ENCODE results near the gene COL24A1.
"Not testable (repeated sequence)": the region's sequence is repeated elsewhere in the genome, so short reads cannot be mapped to it uniquely, and the experiment has no call there.

The COL24A1 gene

DNA sequence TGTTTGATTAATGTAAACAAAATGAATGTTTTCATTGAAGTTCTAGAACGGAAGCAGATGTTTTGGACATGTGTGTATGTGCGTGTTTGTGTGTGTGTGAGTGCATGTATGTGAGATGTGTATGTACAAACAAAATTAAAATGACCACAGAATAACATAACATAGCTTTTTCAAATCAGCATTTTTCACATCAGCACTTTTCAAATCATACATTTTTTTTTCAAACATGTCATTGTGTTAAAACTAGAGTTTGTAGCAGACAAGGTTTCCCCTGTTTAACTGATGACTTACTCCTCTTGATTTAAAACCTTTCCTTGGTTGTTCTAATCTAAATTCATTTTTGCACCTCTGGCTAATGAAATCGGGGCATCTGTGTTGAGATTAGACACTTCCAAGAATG is 412.8 kb downstream of the COL24A1 start:
- H3K36me3 ChIP-seq (ENCODE audit: control insufficient read depth, insufficient read depth, low read length), result no peaks in the 10 kb centered on the region

DNA sequence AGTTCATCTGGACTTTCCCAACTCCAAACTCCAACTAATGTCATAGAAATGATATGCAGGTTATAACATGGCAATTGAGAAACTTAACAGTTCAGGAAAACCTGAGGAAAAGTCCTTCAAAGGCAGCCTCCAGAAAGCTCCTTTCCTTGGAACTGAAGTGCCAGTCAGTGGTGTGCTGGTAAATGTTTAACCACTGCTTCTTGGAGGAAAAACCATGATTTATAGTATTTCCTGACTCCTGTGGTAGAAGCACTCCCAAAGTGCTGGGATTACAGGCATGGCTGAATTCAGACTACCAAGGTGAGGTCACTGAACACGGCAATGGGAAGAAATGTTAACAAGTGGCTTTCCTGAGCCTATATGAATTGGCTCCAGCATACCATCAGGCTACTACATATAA is 421.6 kb downstream of the COL24A1 start:
- Histone ChIP-seq H3K36me3 (ENCODE audit: control insufficient read depth, insufficient read depth, low read length) (no peaks in the 10 kb centered on the region), H3K4me3 (ENCODE audit: insufficient read depth, low read depth, low read length, poor library complexity, severe bottlenecking) (no peak overlapping the region), H3K27me3 (replicated peaks; ENCODE audit: control insufficient read depth, insufficient read depth, low read length, poor library complexity, severe bottlenecking) (no peaks in the 10 kb centered on the region), H3K27ac (ENCODE audit: insufficient read depth, low read length, poor library complexity, severe bottlenecking) (no peak overlapping the region), H3K4me1 (ENCODE audit: control insufficient read depth, insufficient read depth, low read length, poor library complexity, severe bottlenecking) (no peaks in the 10 kb centered on the region), H3K9me3 (ENCODE audit: control insufficient read depth, low read length) (no peaks in the 10 kb centered on the region)
- no peak for DNase-seq

More for the DNA sequence above, 412.8 kb downstream of the COL24A1 start:
- Histone ChIP-seq H3K4me3 (ENCODE audit: insufficient read depth, low read depth, low read length, poor library complexity, severe bottlenecking) (no peak overlapping the region), H3K27ac (ENCODE audit: insufficient read depth, low read length, poor library complexity, severe bottlenecking) (no peak overlapping the region), H3K9me3 (ENCODE audit: control insufficient read depth, low read length) (no peaks in the 10 kb centered on the region), H3K27me3 (replicated peaks; ENCODE audit: control insufficient read depth, insufficient read depth, low read length, poor library complexity, severe bottlenecking) (no peaks in the 10 kb centered on the region), H3K4me1 (ENCODE audit: control insufficient read depth, insufficient read depth, low read length, poor library complexity, severe bottlenecking) (no peaks in the 10 kb centered on the region)
- DNase-seq, result no peak

DNA sequence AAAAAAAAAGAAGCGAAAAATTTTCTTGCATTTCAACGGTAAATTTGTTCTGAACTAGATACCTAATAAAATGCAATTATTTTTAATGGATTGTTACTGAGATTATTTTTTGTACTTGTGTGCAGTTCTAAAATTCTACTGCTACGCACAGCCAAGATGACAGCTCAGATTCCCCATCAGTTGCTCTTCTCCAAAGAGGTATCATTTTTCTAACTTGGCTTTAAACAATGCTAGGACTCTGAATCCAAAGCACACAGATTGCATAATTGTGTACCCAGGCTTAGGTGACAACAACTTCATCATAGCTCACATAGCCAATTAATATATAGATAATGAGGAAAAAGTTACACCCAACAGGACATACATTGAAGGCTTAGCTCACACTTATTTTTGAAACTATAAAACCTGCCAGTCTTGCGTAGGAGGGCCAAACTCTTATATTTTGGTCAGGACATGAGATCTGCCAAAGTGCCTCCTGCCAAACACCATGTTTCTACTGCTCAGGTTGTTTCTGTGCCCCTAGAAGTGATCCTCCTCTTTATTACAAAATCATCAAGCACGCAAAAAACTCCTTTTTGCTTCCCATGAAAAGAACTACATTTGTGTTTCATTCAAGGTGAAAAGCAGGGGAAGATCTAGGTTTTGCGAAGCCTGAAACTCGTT is 437.8 kb downstream of the COL24A1 start:
- no peak for DNase-seq
- H3K36me3 ChIP-seq (ENCODE audit: control insufficient read depth, insufficient read depth, low read length), result no peaks in the 10 kb centered on the region

DNA sequence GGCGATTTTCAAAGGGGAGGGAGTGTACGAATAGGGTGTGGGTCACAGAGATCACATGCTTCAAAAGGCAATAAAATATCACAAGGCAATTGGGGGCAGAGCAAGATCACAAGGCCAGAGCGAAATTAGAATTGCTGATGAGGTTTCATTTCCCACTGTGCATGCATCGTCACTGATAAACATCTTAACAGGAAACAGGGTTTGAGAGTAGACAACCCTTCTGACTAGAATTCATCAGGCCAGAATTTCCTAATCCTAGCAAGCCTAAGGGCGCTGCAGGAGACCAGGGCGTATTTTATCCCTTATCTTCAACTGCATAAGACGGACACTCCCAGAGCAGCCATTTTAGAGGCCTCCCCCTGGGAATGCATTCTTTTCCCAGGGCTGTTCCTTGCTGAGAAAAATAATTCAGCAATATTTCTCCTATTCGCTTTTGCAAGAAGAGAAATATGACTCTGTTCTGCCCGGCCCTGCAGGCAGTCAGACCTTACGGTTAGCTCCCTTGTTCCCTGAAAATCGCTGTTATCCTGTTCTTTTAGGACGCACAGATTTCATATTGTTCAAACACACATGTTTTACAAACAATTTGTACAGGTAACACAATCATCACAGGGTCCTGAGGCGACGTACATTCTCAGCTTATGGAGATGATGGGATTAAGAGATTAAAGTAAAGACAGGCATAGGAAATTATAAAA is 442.0 kb downstream of the COL24A1 start:
- H3K27me3 ChIP-seq (replicated peaks; ENCODE audit: control insufficient read depth, insufficient read depth, low read length, poor library complexity, severe bottlenecking); H3K9me3 ChIP-seq (ENCODE audit: control insufficient read depth, low read length); H3K4me1 ChIP-seq (ENCODE audit: control insufficient read depth, insufficient read depth, low read length, poor library complexity, severe bottlenecking); H3K36me3 ChIP-seq (ENCODE audit: control insufficient read depth, insufficient read depth, low read length); H3K4me3 ChIP-seq (ENCODE audit: insufficient read depth, low read depth, low read length, poor library complexity, severe bottlenecking); DNase-seq; H3K27ac ChIP-seq (ENCODE audit: insufficient read depth, low read length, poor library complexity, severe bottlenecking): not testable (repeated sequence)

More for the DNA sequence above, 437.8 kb downstream of the COL24A1 start:
- Histone ChIP-seq H3K27me3 (replicated peaks; ENCODE audit: control insufficient read depth, insufficient read depth, low read length, poor library complexity, severe bottlenecking) (no peaks in the 10 kb centered on the region), H3K9me3 (ENCODE audit: control insufficient read depth, low read length) (no peaks in the 10 kb centered on the region), H3K4me3 (ENCODE audit: insufficient read depth, low read depth, low read length, poor library complexity, severe bottlenecking) (no peak overlapping the region), H3K27ac (ENCODE audit: insufficient read depth, low read length, poor library complexity, severe bottlenecking) (no peak overlapping the region), H3K4me1 (ENCODE audit: control insufficient read depth, insufficient read depth, low read length, poor library complexity, severe bottlenecking) (no peaks in the 10 kb centered on the region)

DNA sequence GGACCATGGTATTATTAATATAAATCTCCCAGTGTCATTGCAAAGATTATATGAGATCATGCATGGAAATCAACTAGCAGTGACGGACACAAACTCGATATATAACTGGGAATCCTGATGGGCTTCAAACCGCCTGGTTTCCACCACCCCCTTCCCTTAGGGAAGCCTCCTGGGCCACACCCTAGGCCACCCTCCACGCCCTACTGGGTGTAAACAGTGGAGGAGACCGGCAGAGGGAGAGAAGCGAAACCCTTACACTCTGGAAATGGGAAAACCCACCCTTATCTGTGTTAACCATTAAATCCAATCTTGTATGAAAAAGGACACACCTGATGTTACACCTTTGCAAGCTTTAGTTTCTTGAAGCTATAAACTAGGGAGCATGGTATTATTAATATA is 447.7 kb downstream of the COL24A1 start:
- Histone ChIP-seq H3K4me3 (ENCODE audit: insufficient read depth, low read depth, low read length, poor library complexity, severe bottlenecking) (peak overlapping the region; percentile 93), H3K9me3 (ENCODE audit: control insufficient read depth, low read length) (no peaks in the 10 kb centered on the region), H3K27me3 (replicated peaks; ENCODE audit: control insufficient read depth, insufficient read depth, low read length, poor library complexity, severe bottlenecking) (no peaks in the 10 kb centered on the region), H3K27ac (ENCODE audit: insufficient read depth, low read length, poor library complexity, severe bottlenecking) (peak overlapping the region; percentile 63), H3K4me1 (ENCODE audit: control insufficient read depth, insufficient read depth, low read length, poor library complexity, severe bottlenecking) (peaks cover 13% of the 10 kb centered on the region), H3K36me3 (ENCODE audit: control insufficient read depth, insufficient read depth, low read length) (peaks cover 5% of the 10 kb centered on the region)
- no peak for DNase-seq

DNA sequence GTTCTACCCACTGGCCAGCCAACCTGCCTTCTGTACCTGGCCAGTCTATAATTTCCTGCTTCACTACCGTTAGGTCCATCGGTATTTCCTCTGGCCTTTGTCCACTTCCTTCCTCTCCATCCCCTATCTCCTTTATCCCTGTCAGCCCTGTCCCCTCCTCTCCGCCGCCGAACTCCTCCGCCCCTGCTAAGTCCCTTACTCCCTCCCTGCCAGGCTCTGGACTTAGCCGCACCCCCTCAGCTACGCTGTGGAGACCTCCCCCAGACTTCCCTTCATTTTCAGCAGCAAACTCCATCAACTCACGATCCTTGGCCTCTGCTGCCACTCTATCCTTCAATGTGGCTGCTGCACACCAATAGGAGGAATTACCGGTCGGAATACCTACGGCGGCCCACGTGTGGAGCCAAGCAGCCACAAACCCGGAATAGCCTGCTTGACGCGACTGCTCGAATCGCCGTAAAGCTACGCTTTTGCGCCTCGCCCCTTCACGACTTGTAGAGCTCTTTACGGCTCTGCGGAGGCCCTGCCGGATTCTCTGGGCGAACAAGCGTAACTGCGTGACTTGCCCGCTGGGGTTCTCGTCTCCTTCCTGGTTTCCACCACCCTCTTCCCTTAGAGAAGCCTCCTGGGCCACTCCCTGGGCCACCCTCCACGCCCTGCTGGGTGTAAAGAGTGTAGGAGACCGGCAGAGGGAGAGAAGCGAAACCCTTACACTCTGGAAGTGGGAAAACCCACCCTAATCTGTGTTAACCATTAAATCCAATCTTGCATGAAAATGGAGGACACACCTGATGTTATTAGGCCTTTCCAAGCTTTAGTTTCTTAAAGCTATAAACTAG is 448.4 kb downstream of the COL24A1 start, which contains the start of gene ZNHIT6:
TSS of gene ZNHIT6 (minus strand) at position 444 of the 839 bp plus-strand sequence. CDS start at position 295, 149 bp downstream.
- Histone ChIP-seq H3K27me3 (replicated peaks; ENCODE audit: control insufficient read depth, insufficient read depth, low read length, poor library complexity, severe bottlenecking) (no peaks in the 10 kb centered on the region), H3K36me3 (ENCODE audit: control insufficient read depth, insufficient read depth, low read length) (peaks cover 11% of the 10 kb centered on the region), H3K4me1 (ENCODE audit: control insufficient read depth, insufficient read depth, low read length, poor library complexity, severe bottlenecking) (peaks cover 13% of the 10 kb centered on the region), H3K9me3 (ENCODE audit: control insufficient read depth, low read length) (no peaks in the 10 kb centered on the region), H3K27ac (ENCODE audit: insufficient read depth, low read length, poor library complexity, severe bottlenecking) (peak within 1 kb of the TSS; percentile 63), H3K4me3 (ENCODE audit: insufficient read depth, low read depth, low read length, poor library complexity, severe bottlenecking) (peak within 1 kb of the TSS; percentile 93)
- peak; percentile 74 to 81 (median 80) for DNase-seq

DNA sequence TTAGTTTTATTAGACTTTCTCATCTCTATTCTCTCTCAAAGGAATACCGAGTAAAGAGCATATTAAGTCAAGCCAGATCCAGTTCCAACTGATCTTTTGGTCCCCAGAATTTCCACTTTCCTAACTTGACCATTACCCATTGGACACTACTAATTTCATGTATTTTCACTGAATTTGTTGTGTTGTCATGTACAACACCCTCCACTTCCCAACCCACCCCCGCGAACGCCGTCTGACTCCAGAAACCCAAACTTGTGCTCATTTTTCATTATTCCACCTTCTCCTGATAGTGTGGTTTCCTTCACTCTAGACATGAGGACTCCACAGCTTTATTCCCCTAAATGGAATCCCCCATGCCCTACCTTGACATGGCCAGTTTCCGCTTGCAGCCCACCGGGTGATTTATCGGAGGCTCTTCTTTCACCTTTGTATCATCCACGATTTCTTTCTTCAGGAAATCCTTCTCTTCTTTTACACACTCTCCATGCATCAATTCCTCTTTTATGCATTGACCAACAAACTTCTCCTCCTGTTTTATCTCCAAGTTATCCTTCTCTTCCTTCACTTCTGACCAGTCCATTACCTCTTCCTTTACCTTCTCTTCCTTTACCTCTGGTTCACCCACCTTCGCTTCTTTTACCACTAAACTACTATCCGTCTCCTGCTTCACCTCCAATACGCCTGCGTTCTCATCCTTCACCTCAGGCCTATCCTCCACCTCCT is 449.1 kb downstream of the COL24A1 start:
- H3K27ac ChIP-seq (ENCODE audit: insufficient read depth, low read length, poor library complexity, severe bottlenecking), result peak overlapping the region; percentile 63
- H3K4me1 ChIP-seq (ENCODE audit: control insufficient read depth, insufficient read depth, low read length, poor library complexity, severe bottlenecking), result peaks cover 13% of the 10 kb centered on the region
- no peaks in the 10 kb centered on the region for H3K27me3 ChIP-seq (replicated peaks; ENCODE audit: control insufficient read depth, insufficient read depth, low read length, poor library complexity, severe bottlenecking)
- peak overlapping the region; percentile 93 for H3K4me3 ChIP-seq (ENCODE audit: insufficient read depth, low read depth, low read length, poor library complexity, severe bottlenecking)
- H3K36me3 ChIP-seq (ENCODE audit: control insufficient read depth, insufficient read depth, low read length), result peaks cover 15% of the 10 kb centered on the region
- no peak for DNase-seq
- H3K9me3 ChIP-seq (ENCODE audit: control insufficient read depth, low read length), result no peaks in the 10 kb centered on the region

DNA sequence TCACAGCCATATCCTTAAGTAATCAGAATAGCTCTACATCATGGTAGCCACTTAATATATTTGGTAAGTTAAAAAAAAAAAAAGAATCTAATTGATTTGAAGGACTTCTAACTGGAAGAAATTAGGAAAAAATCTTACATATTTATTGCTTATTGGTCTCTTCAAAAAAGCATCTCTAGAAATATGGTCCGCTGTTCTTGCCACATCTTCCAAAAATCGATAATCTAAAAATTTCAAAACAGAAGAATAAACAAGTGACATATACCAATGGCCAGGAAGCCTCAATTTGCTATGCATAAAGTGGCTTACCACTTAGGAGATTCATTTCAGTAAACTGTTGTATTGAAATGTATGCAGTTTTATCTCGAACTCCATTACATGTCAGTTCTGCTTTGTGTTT is 450.6 kb downstream of the COL24A1 start:
- no peak for DNase-seq
- Histone ChIP-seq H3K36me3 (ENCODE audit: control insufficient read depth, insufficient read depth, low read length) (peaks cover 30% of the 10 kb centered on the region), H3K9me3 (ENCODE audit: control insufficient read depth, low read length) (no peaks in the 10 kb centered on the region), H3K27ac (ENCODE audit: insufficient read depth, low read length, poor library complexity, severe bottlenecking) (no peak overlapping the region), H3K27me3 (replicated peaks; ENCODE audit: control insufficient read depth, insufficient read depth, low read length, poor library complexity, severe bottlenecking) (no peaks in the 10 kb centered on the region), H3K4me3 (ENCODE audit: insufficient read depth, low read depth, low read length, poor library complexity, severe bottlenecking) (no peak overlapping the region), H3K4me1 (ENCODE audit: control insufficient read depth, insufficient read depth, low read length, poor library complexity, severe bottlenecking) (peaks cover 13% of the 10 kb centered on the region)

DNA sequence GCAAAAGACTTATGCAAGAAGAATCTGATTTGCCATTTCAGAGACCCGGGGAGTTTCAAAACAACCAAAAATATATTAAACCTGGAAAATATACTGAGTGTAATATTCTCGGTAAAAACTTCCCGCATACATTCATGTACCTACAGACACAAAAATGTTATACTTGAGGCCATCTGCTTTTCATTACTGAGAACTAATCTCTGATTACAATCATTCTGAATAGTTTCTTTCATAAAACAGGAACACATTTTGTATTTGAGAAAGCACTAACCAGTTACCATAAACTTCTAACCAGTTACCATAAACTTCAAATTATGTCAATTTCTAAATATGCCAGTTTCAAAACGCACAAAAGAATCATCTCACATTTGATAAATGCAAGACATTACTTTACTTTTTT is 456.1 kb downstream of the COL24A1 start:
- Histone ChIP-seq H3K27ac (ENCODE audit: insufficient read depth, low read length, poor library complexity, severe bottlenecking) (no peak overlapping the region), H3K4me3 (ENCODE audit: insufficient read depth, low read depth, low read length, poor library complexity, severe bottlenecking) (no peak overlapping the region), H3K27me3 (replicated peaks; ENCODE audit: control insufficient read depth, insufficient read depth, low read length, poor library complexity, severe bottlenecking) (no peaks in the 10 kb centered on the region), H3K4me1 (ENCODE audit: control insufficient read depth, insufficient read depth, low read length, poor library complexity, severe bottlenecking) (no peaks in the 10 kb centered on the region), H3K9me3 (ENCODE audit: control insufficient read depth, low read length) (no peaks in the 10 kb centered on the region), H3K36me3 (ENCODE audit: control insufficient read depth, insufficient read depth, low read length) (peaks cover 33% of the 10 kb centered on the region)
- DNase-seq, result no peak

Data from effector memory CD4-positive, alpha-beta T cell (primary cell).